ENCODE results near the gene PLP2.
A peak's percentile ranks its signal among the peaks of the same experiment; 100 is the strongest.
"Not testable (repeated sequence)": the region's sequence is repeated elsewhere in the genome, so short reads cannot be mapped to it uniquely, and the experiment has no call there.

PLP2 gene

GRCh38 chrX:49171752-49172279, at the start of gene PLP2:
TSS of gene PLP2 (plus strand) at chrX:49171898. CDS start at chrX:49172001, 103 bp downstream.
- DNase-seq (ENCODE audit: low spot score) = peak; percentile 38
- no peak for FAIRE-seq

- FAIRE-seq = no peak
- DNase-seq (ENCODE audit: low spot score) = no peak
These were observed 49.2 kb upstream of the PLP2 start for GRCh38 chrX:49122499-49122898.

- DNase-seq (ENCODE audit: low spot score); FAIRE-seq: not testable (repeated sequence)
These were observed 43.9 kb upstream of the PLP2 start for GRCh38 chrX:49127742-49128258.

GRCh38 chrX:49129427-49129826, 42.3 kb upstream of the PLP2 start:
- DNase-seq (ENCODE audit: low spot score) (no peak), FAIRE-seq (no peak)

DNA sequence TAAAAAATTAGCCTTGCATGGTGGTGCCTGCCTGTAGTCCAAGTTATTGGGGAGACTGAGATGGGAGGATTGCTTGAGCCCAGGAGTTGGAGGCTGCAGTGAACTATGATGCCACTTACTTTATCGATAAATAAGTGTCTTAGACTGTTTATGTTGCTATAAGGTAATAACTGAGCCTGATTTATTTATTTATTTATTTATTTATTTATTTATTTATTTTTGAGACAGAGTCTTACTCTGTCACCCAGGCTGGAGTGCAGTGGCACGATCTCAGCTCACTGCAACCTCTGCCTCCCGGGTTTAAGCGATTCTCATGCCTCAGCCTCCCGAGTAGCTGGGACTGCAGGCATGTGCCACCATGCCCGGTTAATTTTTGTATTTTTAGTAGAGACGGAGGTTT, 39.4 kb upstream of the PLP2 start:
- not testable (repeated sequence) for FAIRE-seq; DNase-seq (ENCODE audit: low spot score)

DNA sequence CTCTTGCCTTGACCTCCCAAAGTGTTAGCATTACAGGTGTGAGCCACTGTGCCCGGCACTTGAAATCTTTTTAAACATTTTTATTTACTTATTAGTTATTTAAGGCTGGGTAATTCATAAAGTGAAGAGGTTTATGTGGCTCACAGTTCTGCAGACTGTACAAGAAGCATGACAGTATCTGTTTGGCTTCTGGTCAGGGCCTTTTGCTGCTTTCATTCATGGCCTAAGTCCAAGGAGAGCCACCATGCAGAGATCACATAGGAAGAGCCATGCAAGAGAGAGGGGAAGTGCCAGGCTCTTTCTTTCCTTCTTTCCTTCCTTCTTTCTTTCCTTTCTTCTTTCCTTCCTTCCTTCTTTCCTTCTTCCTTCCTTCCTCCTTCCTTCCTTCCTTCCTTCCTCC, 37.9 kb upstream of the PLP2 start:
- DNase-seq (ENCODE audit: low spot score) = no peak
- no peak for FAIRE-seq

- DNase-seq (ENCODE audit: low spot score) (no peak), FAIRE-seq (no peak)
These were observed 34.2 kb upstream of the PLP2 start for GRCh38 chrX:49137492-49137891.

DNA sequence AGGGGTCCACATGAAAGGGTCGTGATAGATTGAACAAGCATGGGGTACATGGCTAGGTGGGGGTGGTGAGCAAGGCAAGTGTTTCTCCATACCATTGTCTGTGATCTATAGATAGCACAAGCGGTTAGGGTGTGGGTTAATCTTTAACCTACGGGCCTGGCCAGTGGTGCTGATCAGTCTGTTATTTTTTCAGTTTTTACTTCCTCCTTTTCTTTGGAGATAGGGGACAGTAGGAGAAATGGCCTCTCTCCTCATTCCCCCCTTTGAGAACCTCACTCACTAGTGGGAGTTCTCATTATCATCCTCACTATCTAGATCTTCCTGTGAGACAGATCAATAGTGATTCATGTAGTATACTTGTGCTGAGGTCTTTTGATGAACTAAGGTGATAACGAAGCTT, 32.0 kb upstream of the PLP2 start:
- FAIRE-seq (no peak), DNase-seq (ENCODE audit: low spot score) (no peak)

- FAIRE-seq; DNase-seq (ENCODE audit: low spot score): not testable (repeated sequence)
These were observed 29.4 kb upstream of the PLP2 start for GRCh38 chrX:49142264-49142663.

DNA sequence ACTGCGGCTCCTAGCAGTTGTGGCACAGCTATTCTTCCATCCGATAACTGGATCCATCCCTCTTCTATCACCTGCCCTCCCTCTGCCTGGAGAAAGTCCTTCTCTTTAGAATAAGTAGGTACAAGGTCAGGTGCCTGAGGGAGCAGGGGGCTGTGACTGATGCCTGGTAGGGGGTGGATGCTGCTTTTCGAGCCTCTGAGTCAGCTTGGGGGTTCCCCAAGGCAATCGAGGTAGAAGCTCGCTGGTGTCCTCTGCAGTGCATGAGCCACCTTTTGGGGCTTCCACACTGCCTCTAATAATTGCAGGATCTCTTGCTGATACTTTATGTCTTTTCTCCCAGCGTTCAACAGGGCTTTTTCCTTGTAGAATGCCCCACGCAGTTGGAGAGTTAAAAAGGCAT, 28.5 kb upstream of the PLP2 start:
- DNase-seq (ENCODE audit: low spot score); FAIRE-seq: not testable (repeated sequence)

GRCh38 chrX:49147282-49147681, 24.4 kb upstream of the PLP2 start:
- DNase-seq (ENCODE audit: low spot score) (no peak), FAIRE-seq (no peak)

DNA sequence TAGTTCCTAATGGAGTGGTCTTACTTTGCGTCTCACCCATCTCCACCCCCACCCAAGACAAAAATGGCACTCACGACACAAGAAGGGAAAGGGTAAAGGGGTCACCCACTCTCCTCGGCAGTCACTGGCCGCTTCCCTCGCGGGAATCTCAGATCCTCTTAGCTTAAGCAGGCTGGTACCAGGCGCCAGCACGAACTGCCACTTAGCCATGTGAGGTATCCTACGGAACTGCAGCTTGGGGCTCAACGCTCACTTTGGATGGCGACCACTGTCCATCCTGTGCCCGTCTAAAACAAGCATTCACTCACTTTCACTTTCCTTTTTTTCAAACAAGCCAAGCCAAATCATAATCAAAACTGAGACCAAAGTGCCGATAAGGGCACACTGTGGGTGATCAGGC, 23.8 kb upstream of the PLP2 start:
- FAIRE-seq (no peak), DNase-seq (ENCODE audit: low spot score) (no peak)

DNA sequence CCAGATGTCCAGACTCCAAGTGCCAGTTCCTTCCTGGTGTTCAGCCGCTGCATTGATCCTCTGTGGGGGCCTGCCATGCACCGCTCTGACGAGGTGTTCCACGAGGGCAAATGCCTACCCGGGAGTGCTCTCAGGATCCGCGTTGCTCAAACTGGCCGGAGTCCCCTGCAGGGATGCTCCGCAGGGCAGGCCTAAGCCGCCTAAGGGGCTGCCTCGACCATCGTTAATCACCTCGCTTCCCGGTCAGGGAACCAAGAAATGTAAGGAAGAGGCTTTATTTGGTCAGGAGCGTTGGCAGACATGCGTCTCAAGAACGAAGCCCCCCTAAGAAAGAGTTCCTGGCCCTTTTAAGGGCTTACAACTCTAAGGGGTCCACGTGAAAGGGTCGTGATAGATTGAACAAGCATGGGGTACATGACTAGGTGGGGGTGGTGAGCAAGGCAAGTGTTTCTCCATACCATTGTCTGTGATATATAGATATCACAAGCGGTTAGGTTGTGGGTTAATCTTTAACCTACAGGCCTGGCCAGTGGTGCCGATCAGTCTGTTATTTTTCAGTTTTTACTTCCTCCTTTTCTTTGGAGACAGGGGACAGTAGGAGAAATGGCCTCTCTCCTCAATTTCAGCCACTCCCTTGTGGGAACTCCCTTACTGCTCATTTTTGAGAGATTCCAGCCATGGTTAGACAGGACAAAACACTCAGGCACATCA, 23.2 kb upstream of the PLP2 start:
- DNase-seq (ENCODE audit: low spot score) (peak; percentile 9), FAIRE-seq (peak; percentile 68)

DNA sequence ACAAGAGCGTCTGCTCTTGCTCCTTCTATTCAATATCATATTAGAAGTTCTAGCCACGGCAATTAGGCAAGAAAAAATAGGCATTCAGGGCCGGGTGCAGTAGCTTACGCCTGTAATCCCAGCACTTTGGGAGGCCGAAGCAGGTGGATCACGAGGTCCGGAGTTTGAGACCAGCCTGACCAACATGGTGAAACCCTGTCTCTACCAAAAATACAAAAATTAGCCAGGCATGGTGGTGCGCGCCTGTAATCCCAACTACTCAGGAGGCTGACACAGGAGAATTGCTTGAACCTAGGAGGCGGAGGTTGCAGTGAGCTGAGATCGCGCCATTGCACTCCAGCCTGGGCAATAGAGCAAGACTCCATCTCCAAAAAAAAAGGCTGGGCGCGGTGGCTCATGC, 22.4 kb upstream of the PLP2 start:
- DNase-seq (ENCODE audit: low spot score); FAIRE-seq: not testable (repeated sequence)

DNA sequence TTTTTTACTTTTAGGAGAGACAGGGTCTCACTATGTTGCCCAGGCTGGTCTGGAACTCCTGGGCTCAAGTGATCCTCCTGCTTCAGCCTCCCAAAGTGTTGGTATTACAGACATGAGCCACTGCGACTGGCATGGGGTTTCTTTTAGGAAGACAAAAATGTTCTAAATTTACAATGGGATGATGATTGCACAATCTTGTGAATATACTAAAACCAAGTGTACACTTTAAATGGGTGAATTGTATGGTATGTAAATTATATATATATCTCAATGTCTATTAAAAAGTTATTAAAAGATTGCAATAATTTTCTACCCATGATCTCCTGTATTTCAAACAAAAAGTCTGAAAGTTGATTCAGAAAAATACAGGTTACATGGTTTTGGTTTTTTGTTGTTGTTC, 18.2 kb upstream of the PLP2 start:
- no peak for FAIRE-seq

DNA sequence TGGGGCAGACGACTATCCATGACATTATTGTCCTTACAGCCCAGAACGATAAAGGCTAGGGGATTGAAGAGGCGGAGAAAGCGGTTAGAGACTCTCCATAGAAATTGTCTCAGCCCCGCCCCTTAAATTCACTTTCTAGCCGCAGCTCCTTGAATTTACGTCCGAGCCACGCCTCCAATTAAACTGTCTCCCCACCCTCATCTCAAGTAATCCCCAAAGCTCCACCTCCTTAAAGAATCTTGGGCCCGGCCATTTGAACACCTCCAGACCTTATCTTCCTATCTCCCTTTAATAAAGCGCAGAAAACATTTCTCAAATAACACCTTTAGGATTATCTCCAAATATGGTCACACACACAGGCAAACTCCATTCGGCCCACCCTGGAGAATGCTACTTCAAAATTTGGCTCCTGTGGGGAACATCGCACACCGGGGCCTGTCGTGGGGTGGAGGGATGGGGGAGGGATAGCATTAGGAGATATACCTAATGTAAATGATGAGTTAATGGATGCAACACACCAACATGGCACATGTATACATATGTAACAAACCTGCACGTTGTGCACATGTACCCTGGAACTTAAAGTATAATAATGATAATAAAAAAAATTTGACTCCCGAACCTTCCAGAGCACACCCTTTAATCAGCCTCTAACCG, 16.3 kb upstream of the PLP2 start:
- no peak for DNase-seq (ENCODE audit: low spot score)

More for the DNA sequence above, 18.2 kb upstream of the PLP2 start:
- no peak for DNase-seq (ENCODE audit: low spot score)

GRCh38 chrX:49155900-49156837, 15.5 kb upstream of the PLP2 start:
- DNase-seq (ENCODE audit: low spot score) = peak; percentile 58
- FAIRE-seq = no peak

More for the DNA sequence above, 16.3 kb upstream of the PLP2 start:
- FAIRE-seq = no peak

- FAIRE-seq (no peak), DNase-seq (ENCODE audit: low spot score) (no peak)
These were observed 14.5 kb upstream of the PLP2 start for GRCh38 chrX:49157194-49157593.

DNA sequence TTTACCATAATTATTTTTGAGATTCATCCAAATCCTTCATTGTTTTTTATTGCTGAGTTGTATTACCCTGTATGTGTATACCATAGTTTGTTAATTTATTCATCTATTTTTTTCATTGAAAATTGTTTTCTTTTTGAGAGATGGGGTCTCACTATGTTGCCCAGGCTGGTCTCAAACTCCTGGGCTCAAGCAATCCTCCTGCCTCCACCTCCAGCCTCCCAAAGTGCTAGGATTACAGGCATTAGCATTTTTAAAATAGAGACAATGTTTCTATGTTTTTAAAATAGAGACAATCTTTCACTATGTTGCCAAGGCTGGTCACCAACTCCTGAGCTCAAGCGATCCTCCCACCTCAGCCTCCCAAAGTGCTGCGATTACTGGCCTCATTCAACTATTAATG, 10.8 kb upstream of the PLP2 start:
- FAIRE-seq = no peak
- no peak for DNase-seq (ENCODE audit: low spot score)

DNA sequence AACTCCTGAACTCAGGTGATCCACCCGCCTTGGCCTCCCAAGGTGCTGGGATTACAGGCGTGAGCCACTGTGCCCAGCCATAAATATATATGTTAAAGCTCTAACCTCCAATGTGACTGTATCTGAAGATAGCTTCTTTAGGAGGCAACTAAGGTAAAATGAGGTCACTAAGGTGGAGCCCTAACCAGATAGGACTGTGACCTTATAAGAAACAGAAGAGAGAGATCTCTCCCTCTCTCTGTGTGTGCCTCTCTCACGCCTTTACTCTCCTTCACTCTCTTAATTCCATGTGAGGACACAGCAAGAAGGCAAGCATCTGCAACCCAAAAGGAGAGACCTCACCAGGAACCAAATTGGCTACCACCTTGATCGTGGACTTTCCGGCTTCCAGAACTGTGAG, 10.1 kb upstream of the PLP2 start:
- DNase-seq (ENCODE audit: low spot score) (no peak), FAIRE-seq (no peak)

DNA sequence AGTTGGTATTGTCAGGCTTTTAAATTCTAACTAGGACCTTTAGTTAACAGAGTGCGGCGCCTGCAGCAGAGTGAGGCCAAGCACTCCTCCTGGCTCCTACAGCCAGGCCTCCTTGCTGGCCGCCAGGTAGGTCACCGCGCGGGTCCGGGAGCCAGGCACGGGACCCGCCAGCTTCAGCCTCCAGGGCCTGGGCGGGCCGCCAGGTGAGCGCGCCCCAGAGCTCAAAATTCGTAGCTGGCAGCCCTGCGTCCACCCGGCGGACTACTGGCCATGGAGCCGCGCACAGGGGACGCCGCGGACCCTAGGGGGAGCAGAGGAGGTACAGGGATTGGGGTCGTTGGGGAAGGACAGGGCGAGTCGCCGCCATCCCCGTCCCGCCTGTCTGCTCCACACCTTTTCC, 9.1 kb upstream of the PLP2 start, which contains the start of gene MAGIX:
Gene MAGIX (plus strand): TSS at position 139 of the 400 bp plus-strand sequence. CDS start 132 bp downstream, at position 271.
- DNase-seq (ENCODE audit: low spot score) = no peak

More for the DNA sequence above, 9.1 kb upstream of the PLP2 start, which contains the start of gene MAGIX:
- no peak for FAIRE-seq
